ENCODE data around the gene ACTR10. TPM values are rescaled to one million over a fixed set of nuclear protein-coding genes. Genes with fewer than 3 reads are reported as not detected.

Gene ACTR10
- total and polyA plus RNA-seq, 9 of the 15 experiments (the other 6 are each of a cell fraction or from before 2014, with no cell fraction given) = 22.0 to 66.1 (median 34.1) TPM

- TF ChIP-seq ZBTB7A (IDR thresholded peaks at IDR 0.05; ENCODE audit: borderline replicate concordance, control insufficient read depth, low read depth, low read length) = peak; percentile 49; the same call in 1 of the 2 replicates
- TF ChIP-seq EP300 (IDR thresholded peaks at IDR 0.05; ENCODE audit: low read length) = peak; percentile 68
- no peak for TF ChIP-seq SRSF3 (IDR thresholded peaks at IDR 0.05; ENCODE audit: insufficient read depth, low read length)
- TF ChIP-seq KDM1A (IDR thresholded peaks at IDR 0.05) = no peak
- peak; percentile 11 for TF ChIP-seq PHF20 (IDR thresholded peaks at IDR 0.05; ENCODE audit: partially characterized antibody)
- peak; percentile 59 for TF ChIP-seq TEAD4 (IDR thresholded peaks at IDR 0.05; ENCODE audit: low read length)
- no peak for TF ChIP-seq TEAD4 (CRISPR knock-in tag; IDR thresholded peaks at IDR 0.05; ENCODE audit: borderline replicate concordance)
- TF ChIP-seq HNRNPLL (IDR thresholded peaks at IDR 0.05; ENCODE audit: low read depth, low read length, poor library complexity, severe bottlenecking) = peak; percentile 28
- no peak for TF ChIP-seq MAZ (CRISPR knock-in tag; conservative IDR thresholded peaks at IDR 0.05 in 1 of 2, IDR thresholded peaks at IDR 0.05 in 1 of 2)
- TF ChIP-seq MCM5 (IDR thresholded peaks at IDR 0.05; ENCODE audit: low read depth) = no peak
- TF ChIP-seq POLR3A (IDR thresholded peaks at IDR 0.05; ENCODE audit: borderline replicate concordance, extremely low read depth, insufficient read depth, insufficient read length) = peak; percentile 88
- TF ChIP-seq ZNF263 (CRISPR knock-in tag; IDR thresholded peaks at IDR 0.05; ENCODE audit: borderline replicate concordance) = peak; percentile 50; the same call in 1 of the 2 replicates
- peak; percentile 75 for TF ChIP-seq ZBTB40 (IDR thresholded peaks at IDR 0.05)
- TF ChIP-seq ZBTB40 (CRISPR knock-in tag; IDR thresholded peaks at IDR 0.05) = no peak
- TF ChIP-seq ZBTB5 (IDR thresholded peaks at IDR 0.05) = 0 out of 2 replicates have a peak, but pooled peaks have one; percentile 29
- TF ChIP-seq MXI1 (IDR thresholded peaks at IDR 0.05; ENCODE audit: low read depth, low read length) = no peak
Observed at GRCh38 chr14:58239244-58240195, 39.6 kb downstream of the ACTR10 start (continued).
